ENCODE measurements around the gene DCK. TPM values are rescaled to one million over a fixed set of nuclear protein-coding genes. Genes with fewer than 3 reads are reported as not detected.

The DCK gene
- polyA plus RNA-seq, 3 donors = 13.3 to 56.6 (median 47.3) TPM

- Mint-ChIP-seq H3K4me1 (peaks cover 21% of the 10 kb centered on the region), H3K27me3 (ENCODE audit: low read depth in 3 of 3) (peaks cover 0 to 2% (median 0%) of the 10 kb centered on the region in 3 donors), H3K36me3 (peaks cover 49% of the 10 kb centered on the region in 2 donors), H3K27ac (peak overlapping the region in 6 of 7 donors; percentile 35 to 77 (median 68)), H3K4me3 (no peak overlapping the region), H3K9me3 (no peaks in the 10 kb centered on the region)
- Histone ChIP-seq H2AFZ (ENCODE audit: insufficient read depth, low read depth, low read length, poor library complexity, severe bottlenecking) (peak overlapping the region; percentile 24), H3K4me2 (replicated peaks; ENCODE audit: extremely low read depth, low read length, poor library complexity, severe bottlenecking) (no peak overlapping the region), H3K27me3 (ENCODE audit: control insufficient read depth in 2 of 2, insufficient read depth in 2 of 2, low read length in 2 of 2) (no peaks in the 10 kb centered on the region), H3K36me3 (replicated peaks in 1 of 2; ENCODE audit: control insufficient read depth in 1 of 2, insufficient read depth in 2 of 2, low read length in 2 of 2) (peaks cover 11 to 47% of the 10 kb centered on the region in 2 donors), H3K9ac (ENCODE audit: insufficient read depth, low read length, poor library complexity, severe bottlenecking) (no peak overlapping the region), H3K79me2 (ENCODE audit: insufficient read depth, low read length) (no peaks in the 10 kb centered on the region), H4K20me1 (ENCODE audit: insufficient read depth, low read length) (no peaks in the 10 kb centered on the region), H3K4me1 (ENCODE audit: control insufficient read depth in 1 of 2, insufficient read depth in 2 of 2, low read length in 2 of 2) (peaks cover 15 to 22% of the 10 kb centered on the region in 2 donors), H3K4me3 (replicated peaks in 1 of 3; ENCODE audit: low read depth in 2 of 3, low read length in 3 of 3) (no peak overlapping the region), H3K27ac (ENCODE audit: low read depth in 1 of 2, low read length in 2 of 2) (peak overlapping the region in 1 of 2 donors; percentile 57), H3K9me3 (replicated peaks in 1 of 2; ENCODE audit: control insufficient read depth in 1 of 2, insufficient read depth in 1 of 2, low read length in 2 of 2) (no peaks in the 10 kb centered on the region)
- WGBS (ENCODE audit: insufficient coverage) = no CpG with 5 or more reads among the region's 1 CpG
- intact Hi-C loops (cut with micrococcal nuclease) = no loop called here
- TF ChIP-seq CTCF (IDR thresholded peaks at IDR 0.05) = no peak
- peak; percentile 10 to 40 (median 12) for DNase-seq
These were observed 13.9 kb upstream of the DCK start for GRCh38 chr4:70979445-70980008.

- no peak for TF ChIP-seq CTCF (IDR thresholded peaks at IDR 0.05)
- Histone ChIP-seq H3K9me3 (replicated peaks in 1 of 2; ENCODE audit: control insufficient read depth in 1 of 2, insufficient read depth in 1 of 2, low read length in 2 of 2) (no peaks in the 10 kb centered on the region), H4K20me1 (ENCODE audit: insufficient read depth, low read length) (no peaks in the 10 kb centered on the region), H2AFZ (ENCODE audit: insufficient read depth, low read depth, low read length, poor library complexity, severe bottlenecking) (no peak overlapping the region), H3K27me3 (ENCODE audit: control insufficient read depth in 2 of 2, insufficient read depth in 2 of 2, low read length in 2 of 2) (no peaks in the 10 kb centered on the region), H3K9ac (ENCODE audit: insufficient read depth, low read length, poor library complexity, severe bottlenecking) (no peak overlapping the region), H3K79me2 (ENCODE audit: insufficient read depth, low read length) (no peaks in the 10 kb centered on the region), H3K4me2 (replicated peaks; ENCODE audit: extremely low read depth, low read length, poor library complexity, severe bottlenecking) (no peak overlapping the region), H3K36me3 (replicated peaks in 1 of 2; ENCODE audit: control insufficient read depth in 1 of 2, insufficient read depth in 2 of 2, low read length in 2 of 2) (peaks cover 8 to 44% of the 10 kb centered on the region in 2 donors), H3K27ac (ENCODE audit: low read depth in 1 of 2, low read length in 2 of 2) (peak overlapping the region in 1 of 2 donors; percentile 57), H3K4me3 (replicated peaks in 1 of 3; ENCODE audit: low read depth in 2 of 3, low read length in 3 of 3) (no peak overlapping the region), H3K4me1 (ENCODE audit: control insufficient read depth in 1 of 2, insufficient read depth in 2 of 2, low read length in 2 of 2) (peaks cover 15 to 16% of the 10 kb centered on the region in 2 donors)
- Mint-ChIP-seq H3K27ac (peak overlapping the region in 5 of 7 donors; percentile 43 to 77 (median 72)), H3K27me3 (ENCODE audit: low read depth in 3 of 3) (peaks cover 0 to 2% (median 0%) of the 10 kb centered on the region in 3 donors), H3K4me1 (peaks cover 18% of the 10 kb centered on the region), H3K4me3 (no peak overlapping the region), H3K36me3 (peaks cover 47 to 49% of the 10 kb centered on the region in 2 donors), H3K9me3 (no peaks in the 10 kb centered on the region)
- no peak for DNase-seq
- intact Hi-C loops (cut with micrococcal nuclease) = no loop called here
These were observed 13.3 kb upstream of the DCK start for GRCh38 chr4:70980196-70980595.
